ENCODE measurements around the gene OR2T3. TPM values are rescaled to one million over a fixed set of nuclear protein-coding genes. Genes with fewer than 3 reads are reported as not detected.
"Not testable (repeated sequence)": the region's sequence is repeated elsewhere in the genome, so short reads cannot be mapped to it uniquely, and the experiment has no call there.

Gene OR2T3
- total RNA-seq (not detected), polyA plus RNA-seq (not detected)
- long read RNA-seq, donor 1, result 0 reads
- long read RNA-seq, donor 2, result 0 reads
- long read RNA-seq, donor 3, result 0 reads
- long read RNA-seq, donor 4, result 0 reads
- long read RNA-seq, donor 5, result 0 reads

GRCh38 chr1:248473051-248473450 is at the start of gene OR2T3:
TSS of gene OR2T3 (plus strand) at chr1:248473351. CDS start at chr1:248473351, 0 bp downstream.
- H3K9me3 ChIP-seq (ENCODE audit: control insufficient read depth in 4 of 4, insufficient read depth in 3 of 4, low read length in 3 of 4); DNase-seq; H3K27me3 ChIP-seq (ENCODE audit: control insufficient read depth in 3 of 3, insufficient read depth in 3 of 3, low read length in 2 of 3); ATAC-seq (ENCODE audit: insufficient read depth, low FRiP score); H3K4me1 ChIP-seq (ENCODE audit: control insufficient read depth in 5 of 5, insufficient read depth in 5 of 5, low read length in 5 of 5); H3K9ac ChIP-seq (ENCODE audit: insufficient read depth in 1 of 2, low read length in 2 of 2); H3K4me3 ChIP-seq; H3K36me3 ChIP-seq (ENCODE audit: control insufficient read depth in 4 of 4, insufficient read depth in 4 of 4, low read length in 4 of 4); H3K27ac ChIP-seq (ENCODE audit: low read depth in 1 of 2, low read length in 1 of 2): not testable (repeated sequence)
- 81 to 90% methylated on average over 1 to 2 of the region's 2 CpGs for WGBS, 2 donors

- not testable (repeated sequence) for H3K27me3 ChIP-seq (ENCODE audit: control insufficient read depth in 3 of 3, insufficient read depth in 3 of 3, low read length in 2 of 3); H3K9ac ChIP-seq (ENCODE audit: insufficient read depth in 1 of 2, low read length in 2 of 2); H3K4me3 ChIP-seq; DNase-seq; H3K9me3 ChIP-seq (ENCODE audit: control insufficient read depth in 4 of 4, insufficient read depth in 3 of 4, low read length in 3 of 4); H3K4me1 ChIP-seq (ENCODE audit: control insufficient read depth in 5 of 5, insufficient read depth in 5 of 5, low read length in 5 of 5); ATAC-seq (ENCODE audit: insufficient read depth, low FRiP score); H3K27ac ChIP-seq (ENCODE audit: low read depth in 1 of 2, low read length in 1 of 2); H3K36me3 ChIP-seq (ENCODE audit: control insufficient read depth in 4 of 4, insufficient read depth in 4 of 4, low read length in 4 of 4)
- WGBS, 2 donors, result 66 to 67% methylated on average over 3 of the region's 3 CpGs
Measured at GRCh38 chr1:248427526-248428191, 45.5 kb upstream of the OR2T3 start.

GRCh38 chr1:248428192-248428533 is 45.0 kb upstream of the OR2T3 start:
- WGBS, 2 donors, result 80 to 86% methylated on average over 3 of the region's 3 CpGs
- H3K4me1 ChIP-seq (ENCODE audit: control insufficient read depth in 5 of 5, insufficient read depth in 5 of 5, low read length in 5 of 5); H3K4me3 ChIP-seq; H3K36me3 ChIP-seq (ENCODE audit: control insufficient read depth in 4 of 4, insufficient read depth in 4 of 4, low read length in 4 of 4); H3K27me3 ChIP-seq (ENCODE audit: control insufficient read depth in 3 of 3, insufficient read depth in 3 of 3, low read length in 2 of 3); H3K27ac ChIP-seq (ENCODE audit: low read depth in 1 of 2, low read length in 1 of 2); DNase-seq; H3K9ac ChIP-seq (ENCODE audit: insufficient read depth in 1 of 2, low read length in 2 of 2); H3K9me3 ChIP-seq (ENCODE audit: control insufficient read depth in 4 of 4, insufficient read depth in 3 of 4, low read length in 3 of 4); ATAC-seq (ENCODE audit: insufficient read depth, low FRiP score): not testable (repeated sequence)

- not testable (repeated sequence) for H3K36me3 ChIP-seq (ENCODE audit: control insufficient read depth in 4 of 4, insufficient read depth in 4 of 4, low read length in 4 of 4); H3K9ac ChIP-seq (ENCODE audit: insufficient read depth in 1 of 2, low read length in 2 of 2); DNase-seq; H3K9me3 ChIP-seq (ENCODE audit: control insufficient read depth in 4 of 4, insufficient read depth in 3 of 4, low read length in 3 of 4); ATAC-seq (ENCODE audit: insufficient read depth, low FRiP score); H3K27me3 ChIP-seq (ENCODE audit: control insufficient read depth in 3 of 3, insufficient read depth in 3 of 3, low read length in 2 of 3); H3K27ac ChIP-seq (ENCODE audit: low read depth in 1 of 2, low read length in 1 of 2); H3K4me3 ChIP-seq; H3K4me1 ChIP-seq (ENCODE audit: control insufficient read depth in 5 of 5, insufficient read depth in 5 of 5, low read length in 5 of 5)
- 75 to 81% methylated on average over 11 of the region's 11 CpGs for WGBS, 2 donors
Measured at GRCh38 chr1:248431683-248432082, 41.5 kb upstream of the OR2T3 start.

GRCh38 chr1:248432201-248432600 is 41.0 kb upstream of the OR2T3 start:
- not testable (repeated sequence) for ATAC-seq (ENCODE audit: insufficient read depth, low FRiP score); H3K9ac ChIP-seq (ENCODE audit: insufficient read depth in 1 of 2, low read length in 2 of 2); H3K36me3 ChIP-seq (ENCODE audit: control insufficient read depth in 4 of 4, insufficient read depth in 4 of 4, low read length in 4 of 4); H3K27me3 ChIP-seq (ENCODE audit: control insufficient read depth in 3 of 3, insufficient read depth in 3 of 3, low read length in 2 of 3); H3K4me3 ChIP-seq; DNase-seq; H3K9me3 ChIP-seq (ENCODE audit: control insufficient read depth in 4 of 4, insufficient read depth in 3 of 4, low read length in 3 of 4); H3K4me1 ChIP-seq (ENCODE audit: control insufficient read depth in 5 of 5, insufficient read depth in 5 of 5, low read length in 5 of 5); H3K27ac ChIP-seq (ENCODE audit: low read depth in 1 of 2, low read length in 1 of 2)
- WGBS, 2 donors, result 67 to 69% methylated on average over 4 of the region's 4 CpGs

GRCh38 chr1:248433811-248434415 is 39.2 kb upstream of the OR2T3 start:
- H3K4me3 ChIP-seq; H3K9ac ChIP-seq (ENCODE audit: insufficient read depth in 1 of 2, low read length in 2 of 2); H3K4me1 ChIP-seq (ENCODE audit: control insufficient read depth in 5 of 5, insufficient read depth in 5 of 5, low read length in 5 of 5); H3K36me3 ChIP-seq (ENCODE audit: control insufficient read depth in 4 of 4, insufficient read depth in 4 of 4, low read length in 4 of 4); H3K27ac ChIP-seq (ENCODE audit: low read depth in 1 of 2, low read length in 1 of 2); H3K9me3 ChIP-seq (ENCODE audit: control insufficient read depth in 4 of 4, insufficient read depth in 3 of 4, low read length in 3 of 4); ATAC-seq (ENCODE audit: insufficient read depth, low FRiP score); DNase-seq; H3K27me3 ChIP-seq (ENCODE audit: control insufficient read depth in 3 of 3, insufficient read depth in 3 of 3, low read length in 2 of 3): not testable (repeated sequence)
- WGBS, 2 donors, result 94 to 95% methylated on average over 19 to 37 of the region's 38 CpGs

GRCh38 chr1:248434913-248435312 is 38.2 kb upstream of the OR2T3 start:
- H3K9me3 ChIP-seq (ENCODE audit: control insufficient read depth in 4 of 4, insufficient read depth in 3 of 4, low read length in 3 of 4); H3K4me3 ChIP-seq; H3K4me1 ChIP-seq (ENCODE audit: control insufficient read depth in 5 of 5, insufficient read depth in 5 of 5, low read length in 5 of 5); H3K27ac ChIP-seq (ENCODE audit: low read depth in 1 of 2, low read length in 1 of 2); DNase-seq; ATAC-seq (ENCODE audit: insufficient read depth, low FRiP score); H3K36me3 ChIP-seq (ENCODE audit: control insufficient read depth in 4 of 4, insufficient read depth in 4 of 4, low read length in 4 of 4); H3K9ac ChIP-seq (ENCODE audit: insufficient read depth in 1 of 2, low read length in 2 of 2); H3K27me3 ChIP-seq (ENCODE audit: control insufficient read depth in 3 of 3, insufficient read depth in 3 of 3, low read length in 2 of 3): not testable (repeated sequence)
- 89 to 95% methylated on average over 3 to 4 of the region's 6 CpGs for WGBS, 2 donors

- WGBS, 2 donors, result 73 to 93% methylated on average over 3 of the region's 3 CpGs
- not testable (repeated sequence) for H3K9me3 ChIP-seq (ENCODE audit: control insufficient read depth in 4 of 4, insufficient read depth in 3 of 4, low read length in 3 of 4); ATAC-seq (ENCODE audit: insufficient read depth, low FRiP score); H3K4me3 ChIP-seq; H3K4me1 ChIP-seq (ENCODE audit: control insufficient read depth in 5 of 5, insufficient read depth in 5 of 5, low read length in 5 of 5); H3K9ac ChIP-seq (ENCODE audit: insufficient read depth in 1 of 2, low read length in 2 of 2); H3K36me3 ChIP-seq (ENCODE audit: control insufficient read depth in 4 of 4, insufficient read depth in 4 of 4, low read length in 4 of 4); H3K27me3 ChIP-seq (ENCODE audit: control insufficient read depth in 3 of 3, insufficient read depth in 3 of 3, low read length in 2 of 3); H3K27ac ChIP-seq (ENCODE audit: low read depth in 1 of 2, low read length in 1 of 2); DNase-seq
Measured at GRCh38 chr1:248436303-248436702, 36.8 kb upstream of the OR2T3 start.
